Measurements from ENCODE around the gene INSRR. TPM values are rescaled to one million over a fixed set of nuclear protein-coding genes. Genes with fewer than 3 reads are reported as not detected.

The INSRR gene
- total RNA-seq, 4 donors from 2014 or later: under 0.01 to 0.60 (median 0.20) TPM

- no peaks in the 10 kb centered on the region for H3K9me3 ChIP-seq
- WGBS, 2 donors: 82 to 89% methylated on average over 13 of the region's 13 CpGs
- H3K27ac ChIP-seq: no peak overlapping the region
- H3K27me3 ChIP-seq: peaks cover 0 to 36% of the 10 kb centered on the region in 2 donors
- TF ChIP-seq CTCF (IDR thresholded peaks at IDR 0.05) (no peak), POLR2A (IDR thresholded peaks at IDR 0.05) (no peak), EP300 (IDR thresholded peaks at IDR 0.05) (no peak)
- H3K4me3 ChIP-seq: no peak overlapping the region
- no peaks in the 10 kb centered on the region for H3K36me3 ChIP-seq
- no peaks in the 10 kb centered on the region for H3K4me1 ChIP-seq
- no peak for DNase-seq (ENCODE audit: low spot score in 2 of 2)
These were observed 9.4 kb upstream of the INSRR start for GRCh38 chr1:156868341-156868740.

GRCh38 chr1:156866249-156866909 lies 7.5 kb upstream of the INSRR start:
- Histone ChIP-seq H3K4me1 (no peaks in the 10 kb centered on the region), H3K9me3 (no peaks in the 10 kb centered on the region), H3K27ac (no peak overlapping the region), H3K4me3 (no peak overlapping the region), H3K27me3 (peaks cover 0 to 55% of the 10 kb centered on the region in 2 donors), H3K36me3 (no peaks in the 10 kb centered on the region)
- 35 to 41% methylated on average over 10 to 11 of the region's 12 CpGs for WGBS, 2 donors
- DNase-seq (ENCODE audit: low spot score in 2 of 2): no peak
- no peak for TF ChIP-seq EP300 (IDR thresholded peaks at IDR 0.05)
- TF ChIP-seq POLR2A (IDR thresholded peaks at IDR 0.05): no peak
- TF ChIP-seq CTCF (IDR thresholded peaks at IDR 0.05): no peak

GRCh38 chr1:156865865-156866248 lies 6.9 kb upstream of the INSRR start:
- H3K9me3 ChIP-seq: no peaks in the 10 kb centered on the region
- WGBS, 2 donors: 70 to 78% methylated on average over 4 of the region's 4 CpGs
- H3K27ac ChIP-seq: no peak overlapping the region
- H3K36me3 ChIP-seq: no peaks in the 10 kb centered on the region
- peaks cover 0 to 61% of the 10 kb centered on the region in 2 donors for H3K27me3 ChIP-seq
- DNase-seq (ENCODE audit: low spot score in 2 of 2): no peak
- TF ChIP-seq EP300 (IDR thresholded peaks at IDR 0.05) (no peak), CTCF (IDR thresholded peaks at IDR 0.05) (no peak), POLR2A (IDR thresholded peaks at IDR 0.05) (no peak)
- no peak overlapping the region for H3K4me3 ChIP-seq
- H3K4me1 ChIP-seq: peaks cover 0 to 3% (median 1%) of the 10 kb centered on the region in 4 donors

- Histone ChIP-seq H3K27me3 (peaks cover 0 to 67% of the 10 kb centered on the region in 2 donors), H3K9me3 (no peaks in the 10 kb centered on the region), H3K4me1 (peaks cover 0 to 9% (median 4%) of the 10 kb centered on the region in 4 donors), H3K27ac (no peak overlapping the region), H3K4me3 (no peak overlapping the region), H3K36me3 (no peaks in the 10 kb centered on the region)
- WGBS, 2 donors: 82 to 83% methylated on average over 9 of the region's 9 CpGs
- no peak for DNase-seq (ENCODE audit: low spot score in 2 of 2)
- TF ChIP-seq EP300 (IDR thresholded peaks at IDR 0.05) (no peak), POLR2A (IDR thresholded peaks at IDR 0.05) (no peak), CTCF (IDR thresholded peaks at IDR 0.05) (no peak)
These were observed 6.3 kb upstream of the INSRR start for GRCh38 chr1:156865258-156865657.

GRCh38 chr1:156864796-156865195 lies 5.9 kb upstream of the INSRR start:
- 71 to 84% methylated on average over 4 of the region's 4 CpGs for WGBS, 2 donors
- Histone ChIP-seq H3K9me3 (no peaks in the 10 kb centered on the region), H3K4me3 (no peak overlapping the region), H3K27ac (no peak overlapping the region), H3K4me1 (peaks cover 0 to 14% (median 7%) of the 10 kb centered on the region in 4 donors), H3K36me3 (no peaks in the 10 kb centered on the region), H3K27me3 (peaks cover 0 to 71% of the 10 kb centered on the region in 2 donors)
- DNase-seq (ENCODE audit: low spot score in 2 of 2): no peak
- TF ChIP-seq POLR2A (IDR thresholded peaks at IDR 0.05) (no peak), EP300 (IDR thresholded peaks at IDR 0.05) (no peak), CTCF (IDR thresholded peaks at IDR 0.05) (no peak)
